Sigmoid colon (tissue), 7 donors: Measurements from ENCODE around the gene MUC5AC. TPM values are rescaled to one million over a fixed set of nuclear protein-coding genes. Genes with fewer than 3 reads are reported as not detected.

Source experiments
- DNase-seq: peaks from one replicate; pipeline ENCODE4 v3.0.0-alpha.2; 2019
- H3K27ac ChIP-seq, 4 donors: fragments of 200-600 bp; sonication (generic); one replicate each; pipeline ENCODE4 v1.5.1; 2016 to 2019; ENCODE audit warnings: mild to moderate bottlenecking in 1 of 4
- H3K27me3 ChIP-seq, 3 donors: fragments of 200-600 bp; sonication (generic); one replicate each; pipeline ENCODE4 v1.5.1; 2019; ENCODE audit warnings: mild to moderate bottlenecking in 1 of 3
- H3K36me3 ChIP-seq, 4 donors: fragments of 200-600 bp; sonication (generic); one replicate each; pipeline ENCODE4 v1.5.1; 2016 to 2019
- H3K4me1 ChIP-seq, 4 donors: fragments of 200-600 bp; sonication (generic); one replicate each; pipeline ENCODE4 v1.5.1; 2017 to 2019
- H3K4me3 ChIP-seq, 4 donors: fragments of 200-600 bp; sonication (generic); one replicate each; pipeline ENCODE4 v1.5.1; 2017 to 2019; ENCODE audit warnings: mild to moderate bottlenecking in 2 of 4, moderate library complexity in 1 of 4
- H3K9me3 ChIP-seq, 4 donors: fragments of 200-600 bp in 3 of 4; sonication (generic) in 3 of 4; one replicate each; pipeline versions ENCODE4 v1.5.1 to v1.6.1; 2013 to 2019
- CTCF ChIP-seq, 4 experiments: fragments of 450-650 bp in 3 of 4; fragments of 200-600 bp in 1 of 4; IDR thresholded peaks; one replicate each; pipeline ENCODE4 v1.5.1; 2016 to 2019; ENCODE audit warnings: antibody characterized with exemption in 4 of 4, mild to moderate bottlenecking in 3 of 4, moderate library complexity in 2 of 4
- EP300 ChIP-seq, 4 donors: sonication (generic); formaldehyde crosslinking; IDR thresholded peaks; one replicate each; pipeline ENCODE4 v1.6.1; 2017; ENCODE audit warnings: antibody characterized with exemption in 4 of 4
- POLR2A ChIP-seq, 2 donors: fragments of 450-650 bp; IDR thresholded peaks; one replicate each; pipeline ENCODE4 v1.6.1; 2016; ENCODE audit warnings: antibody characterized with exemption in 2 of 2, mild to moderate bottlenecking in 2 of 2, moderate library complexity in 2 of 2
- POLR2AphosphoS5 ChIP-seq, 4 donors: sonication (generic); formaldehyde crosslinking; IDR thresholded peaks; one replicate each; pipeline ENCODE4 v1.6.1; 2017; ENCODE audit warnings: antibody characterized with exemption in 4 of 4
- WGBS, 2 donors: extraction: QIAGEN DNeasy Blood & Tissue Kit; methylation state at CpG; one replicate each; pipeline ENCODE4 v1.1.7; 2013; 5-methylcytosine and 5-hydroxymethylcytosine counted together
- intact Hi-C: fragments of 100-400 bp; cut with DNase I; formaldehyde crosslinking; loops from one replicate; pipeline ENCODE4 v1.15.1; 2023
- polyA plus RNA-seq, 3 donors: library from polyadenylated mRNA; stranded (reverse); fragments of 200-250 nt; gene quantifications; one replicate each; pipeline ENCODE4 v1.2.3, GENCODE V29; 2013
- total RNA-seq, 4 donors: library from RNA; depleted of rRNA; stranded (reverse); fragments of >200 nt; gene quantifications; one replicate each; pipeline ENCODE4 v1.1.0, GENCODE V29; 2016
- donor health status: healthy with polysubstance abuse.
- donor health status: Bipolar disorder and iron deficiency.
- donor health status: healthy.

MUC5AC gene
- total and polyA plus RNA-seq, 7 donors, result under 0.01 to 0.09 (median under 0.01) TPM; not detected in 4

- Histone ChIP-seq H3K4me3 (no peak overlapping the region), H3K4me1 (no peaks in the 10 kb centered on the region), H3K36me3 (no peaks in the 10 kb centered on the region), H3K27ac (no peak overlapping the region), H3K27me3 (peaks cover 0 to 17% (median 0%) of the 10 kb centered on the region in 3 donors), H3K9me3 (peaks cover 0 to 4% (median 0%) of the 10 kb centered on the region in 4 donors)
- WGBS, 2 donors, result 76 to 83% methylated on average over 33 of the region's 33 CpGs
- intact Hi-C loops, result no loop called here
- TF ChIP-seq POLR2A (IDR thresholded peaks at IDR 0.05), result no peak
- TF ChIP-seq CTCF (IDR thresholded peaks at IDR 0.05), result no peak
- TF ChIP-seq POLR2AphosphoS5 (IDR thresholded peaks at IDR 0.05), result no peak
- TF ChIP-seq EP300 (IDR thresholded peaks at IDR 0.05), result no peak
- DNase-seq, result peak; percentile 46
These were observed 29.2 kb upstream of the MUC5AC start for GRCh38 chr11:1128311-1129142.

GRCh38 chr11:1129143-1129610, 28.6 kb upstream of the MUC5AC start:
- DNase-seq, result peak; percentile 46
- intact Hi-C loops, result no loop called here
- H3K27me3 ChIP-seq, result peaks cover 0 to 14% (median 0%) of the 10 kb centered on the region in 3 donors
- no peak overlapping the region for H3K27ac ChIP-seq
- peaks cover 0 to 6% (median 2%) of the 10 kb centered on the region in 4 donors for H3K9me3 ChIP-seq
- TF ChIP-seq POLR2A (IDR thresholded peaks at IDR 0.05), result no peak
- TF ChIP-seq POLR2AphosphoS5 (IDR thresholded peaks at IDR 0.05), result no peak
- no peak for TF ChIP-seq CTCF (IDR thresholded peaks at IDR 0.05)
- TF ChIP-seq EP300 (IDR thresholded peaks at IDR 0.05), result no peak
- no peaks in the 10 kb centered on the region for H3K4me1 ChIP-seq
- WGBS, 2 donors, result 72 to 78% methylated on average over 17 of the region's 17 CpGs
- no peak overlapping the region for H3K4me3 ChIP-seq
- H3K36me3 ChIP-seq, result no peaks in the 10 kb centered on the region

DNA sequence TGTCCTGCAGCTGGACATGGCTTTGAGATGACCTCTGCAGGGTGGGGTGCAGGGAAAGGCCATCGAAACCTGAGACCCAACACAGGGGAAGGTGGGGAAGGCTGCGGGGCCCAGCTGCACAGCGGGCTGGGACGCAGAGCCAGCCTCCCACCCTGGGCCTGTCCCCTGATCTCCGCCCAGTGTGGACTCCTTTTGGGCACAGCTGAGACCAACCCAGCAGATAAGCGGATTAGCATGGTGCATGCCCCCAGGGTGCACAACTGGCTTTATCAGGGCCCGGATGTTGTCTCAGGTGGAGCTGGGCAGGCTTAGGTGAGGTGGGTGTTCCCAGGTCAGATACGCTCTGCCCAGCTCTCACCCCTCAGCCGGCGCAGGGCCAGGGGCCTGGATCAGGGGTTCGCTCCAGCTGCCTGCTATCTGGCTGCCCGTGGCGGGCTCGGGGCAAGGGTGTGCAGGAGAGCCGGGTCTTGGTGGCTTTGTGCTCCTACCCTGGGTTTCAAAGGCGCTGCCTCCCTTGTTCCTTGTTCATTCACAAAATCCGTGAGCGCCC, 28.1 kb upstream of the MUC5AC start:
- intact Hi-C loops, result no loop called here
- DNase-seq, result peak; percentile 60
- Histone ChIP-seq H3K27ac (no peak overlapping the region), H3K27me3 (peaks cover 0 to 14% (median 0%) of the 10 kb centered on the region in 3 donors), H3K9me3 (peaks cover 0 to 9% (median 2%) of the 10 kb centered on the region in 4 donors), H3K4me1 (no peaks in the 10 kb centered on the region), H3K36me3 (no peaks in the 10 kb centered on the region), H3K4me3 (no peak overlapping the region)
- TF ChIP-seq CTCF (IDR thresholded peaks at IDR 0.05), result no peak
- TF ChIP-seq POLR2A (IDR thresholded peaks at IDR 0.05), result no peak
- TF ChIP-seq EP300 (IDR thresholded peaks at IDR 0.05), result no peak
- TF ChIP-seq POLR2AphosphoS5 (IDR thresholded peaks at IDR 0.05), result no peak
- 88 to 91% methylated on average over 18 of the region's 18 CpGs for WGBS, 2 donors

- WGBS, 2 donors, result 22 to 47% methylated on average over 15 of the region's 15 CpGs
- no peaks in the 10 kb centered on the region for H3K4me1 ChIP-seq
- no peak overlapping the region for H3K4me3 ChIP-seq
- H3K27me3 ChIP-seq, result peaks cover 0 to 14% (median 0%) of the 10 kb centered on the region in 3 donors
- intact Hi-C loops, result no loop called here
- H3K9me3 ChIP-seq, result peaks cover 0 to 14% (median 4%) of the 10 kb centered on the region in 4 donors
- H3K36me3 ChIP-seq, result no peaks in the 10 kb centered on the region
- H3K27ac ChIP-seq, result no peak overlapping the region
- peak; percentile 48 for DNase-seq
- TF ChIP-seq POLR2AphosphoS5 (IDR thresholded peaks at IDR 0.05), result no peak
- no peak for TF ChIP-seq POLR2A (IDR thresholded peaks at IDR 0.05)
- TF ChIP-seq EP300 (IDR thresholded peaks at IDR 0.05), result no peak
- no peak for TF ChIP-seq CTCF (IDR thresholded peaks at IDR 0.05)
These were observed 27.3 kb upstream of the MUC5AC start for GRCh38 chr11:1130276-1131032.
